Caco-2 (cell line): ENCODE data around the gene ZBTB39. TPM values are rescaled to one million over a fixed set of nuclear protein-coding genes. Genes with fewer than 3 reads are reported as not detected.

Source experiments
- BruUV-seq: library from RNA; stranded (reverse); fragments of 400-500 nt; replicated peaks from 2 replicates; lab custom pipeline; 2021; lab: Mats Ljungman, UMichigan
- CTCF ChIA-PET: fragments of 300-600 bp; sonication (Branson Sonifier 250); formaldehyde crosslinking; loops from one replicate; lab custom pipeline; 2022; ENCODE audit warnings: antibody characterized with exemption; lab: Charles Lee
- POLR2A ChIA-PET: fragments of 300-600 bp; sonication (Branson Sonifier 250); formaldehyde crosslinking; loops from one replicate; lab custom pipeline; 2022; ENCODE audit warnings: antibody characterized with exemption; lab: Charles Lee
- DNase-seq, 2 experiments: peaks; one replicate each; pipeline versions ENCODE4 v3.0.0 to v3.0.0-alpha.2; 2020 to 2022
- H3K27me3 ChIP-seq: replicated peaks from 2 replicates; pipeline ENCODE4 v1.6.0; 2011; ENCODE audit warnings: low read length; ENCODE audit not compliant: control insufficient read depth, insufficient read depth
- H3K36me3 ChIP-seq: 2 replicates; pipeline ENCODE4 v1.5.1; 2011; ENCODE audit warnings: low read length; ENCODE audit not compliant: control insufficient read depth, insufficient read depth
- H3K4me1 ChIP-seq: fragments of 250-450 bp; sonication (Bioruptor Pico); 2 replicates; pipeline ENCODE4 v1.5.1; 2020; ENCODE audit warnings: mild to moderate bottlenecking
- H3K4me3 ChIP-seq: 2 replicates; pipeline ENCODE4 v1.5.1; 2011; ENCODE audit warnings: low read depth, mild to moderate bottlenecking, control low read depth, low read length
- H3K9me3 ChIP-seq: fragments of 250-450 bp; sonication (Bioruptor Pico); 2 replicates; pipeline ENCODE4 v1.5.1; 2020; ENCODE audit warnings: mild to moderate bottlenecking, moderate library complexity
- H3K27ac Mint-ChIP-seq: one replicate; pipeline ENCODE4 v1.8.0; 2022; ENCODE audit warnings: mixed read lengths; ENCODE audit not compliant: unreplicated experiment
- H3K27me3 Mint-ChIP-seq: one replicate; pipeline ENCODE4 v1.8.0; 2022; ENCODE audit warnings: mixed read lengths; ENCODE audit not compliant: insufficient read depth, unreplicated experiment
- H3K36me3 Mint-ChIP-seq: one replicate; pipeline ENCODE4 v1.8.0; 2022; ENCODE audit warnings: mild to moderate bottlenecking, mixed read lengths; ENCODE audit not compliant: insufficient read depth, unreplicated experiment
- H3K4me1 Mint-ChIP-seq: one replicate; pipeline ENCODE4 v1.8.0; 2022; ENCODE audit warnings: low read depth, mixed read lengths; ENCODE audit not compliant: unreplicated experiment
- H3K4me3 Mint-ChIP-seq: one replicate; pipeline ENCODE4 v1.8.0; 2022; ENCODE audit warnings: mild to moderate bottlenecking, moderate library complexity, mixed read lengths; ENCODE audit not compliant: unreplicated experiment
- H3K9me3 Mint-ChIP-seq: one replicate; pipeline ENCODE4 v1.8.0; 2022; ENCODE audit warnings: mixed read lengths; ENCODE audit not compliant: unreplicated experiment
- CTCF ChIP-seq, 2 experiments: fragments of 200-600 bp in 1 of 2; IDR thresholded peaks; 1 replicate in 1 of 2; 2 replicates in 1 of 2; pipeline versions ENCODE4 v1.5.1 to v1.8.0; 2011 to 2022; ENCODE audit warnings: antibody characterized with exemption in 1 of 2, control low read depth in 1 of 2, inconsistent platforms in 1 of 2, low read depth in 1 of 2, low read length in 1 of 2, mild to moderate bottlenecking in 1 of 2, moderate library complexity in 1 of 2; ENCODE audit not compliant: insufficient read depth in 1 of 2, severe bottlenecking in 1 of 2, unreplicated experiment in 1 of 2
- intact Hi-C: fragments of 100-400 bp; cut with micrococcal nuclease; formaldehyde crosslinking; loops from one replicate; pipeline ENCODE4 v1.10.0; 2022; ENCODE audit not compliant: unreplicated experiment
- total RNA-seq: library from RNA; stranded (reverse); gene quantifications from 2 replicates; pipeline ENCODE4 v1.2.3, GENCODE V29; 2022

The ZBTB39 gene
- total RNA-seq, 1 experiment from 2014 or later = 12.8 TPM

- H3K27me3 Mint-ChIP-seq = no peaks in the 10 kb centered on the region
- ChIA-PET CTCF (interaction anchor here (0.6 to 1.6 kb wide), 3 partner anchors 12 to 77 kb away, joined by 3 to 8 read pairs (median 4); no protein-coding TSS in a partner anchor), POLR2A (no interaction called here)
- no peaks in the 10 kb centered on the region for H3K27me3 ChIP-seq
- no peak overlapping the region for H3K27ac Mint-ChIP-seq
- TF ChIP-seq CTCF (IDR thresholded peaks at IDR 0.05; ENCODE audit: insufficient read depth in 1 of 2, low read depth in 1 of 2, low read length in 1 of 2, severe bottlenecking in 1 of 2, unreplicated experiment in 1 of 2) = no peak
- DNase-seq = no peak
- peaks cover 28% of the 10 kb centered on the region for H3K4me1 Mint-ChIP-seq
- no peak overlapping the region for H3K4me3 ChIP-seq
- peaks cover 5% of the 10 kb centered on the region; the same call in 1 of the 2 replicates for H3K36me3 ChIP-seq
- intact Hi-C loops = no loop called here
- no TSS peak for BruUV-seq
- no peak overlapping the region for H3K4me3 Mint-ChIP-seq
- H3K36me3 Mint-ChIP-seq = no peaks in the 10 kb centered on the region
- H3K4me1 ChIP-seq = peaks cover 22% of the 10 kb centered on the region
- no peaks in the 10 kb centered on the region for H3K9me3 Mint-ChIP-seq
- no peaks in the 10 kb centered on the region for H3K9me3 ChIP-seq
Measured at GRCh38 chr12:57051011-57051410, 44.7 kb upstream of the ZBTB39 start.

GRCh38 chr12:57049890-57050289, 43.5 kb upstream of the ZBTB39 start, which contains the start of gene MYO1A:
TSS of gene MYO1A (minus strand) at chr12:57050129. CDS start at chr12:57048323, 1,806 bp downstream.
- Mint-ChIP-seq H3K9me3 (no peaks in the 10 kb centered on the region), H3K27ac (peak within 1 kb of the TSS; percentile 27), H3K4me3 (peak within 1 kb of the TSS; percentile 57), H3K27me3 (no peaks in the 10 kb centered on the region), H3K36me3 (no peaks in the 10 kb centered on the region), H3K4me1 (peaks cover 28% of the 10 kb centered on the region)
- peaks cover 22% of the 10 kb centered on the region for H3K4me1 ChIP-seq
- BruUV-seq = no TSS peak
- peaks cover 5% of the 10 kb centered on the region; the same call in 1 of the 2 replicates for H3K36me3 ChIP-seq
- TF ChIP-seq CTCF (IDR thresholded peaks at IDR 0.05; ENCODE audit: insufficient read depth in 1 of 2, low read depth in 1 of 2, low read length in 1 of 2, severe bottlenecking in 1 of 2, unreplicated experiment in 1 of 2) = no peak
- peak within 1 kb of the TSS; percentile 25 for H3K4me3 ChIP-seq
- H3K9me3 ChIP-seq = no peaks in the 10 kb centered on the region
- no peaks in the 10 kb centered on the region for H3K27me3 ChIP-seq
- POLR2A ChIA-PET = interaction anchor here (0.8 kb wide), 1 partner anchor 32 kb away, joined by 12 read pairs; no protein-coding TSS in a partner anchor
- peak; percentile 49 to 57 for DNase-seq
- CTCF ChIA-PET = interaction anchor here (0.6 to 1.7 kb wide), 4 partner anchors 19 to 48 kb away, joined by 3 to 8 read pairs (median 4); no protein-coding TSS in a partner anchor
- intact Hi-C loops = no loop called here

GRCh38 chr12:57049119-57049446, 42.7 kb upstream of the ZBTB39 start:
- Mint-ChIP-seq H3K4me3 (peak overlapping the region; percentile 57), H3K36me3 (no peaks in the 10 kb centered on the region), H3K4me1 (peaks cover 28% of the 10 kb centered on the region), H3K27ac (peak overlapping the region; percentile 27), H3K9me3 (no peaks in the 10 kb centered on the region), H3K27me3 (no peaks in the 10 kb centered on the region)
- Histone ChIP-seq H3K9me3 (no peaks in the 10 kb centered on the region), H3K27me3 (no peaks in the 10 kb centered on the region), H3K36me3 (peaks cover 5% of the 10 kb centered on the region; the same call in 1 of the 2 replicates), H3K4me3 (peak overlapping the region; percentile 25), H3K4me1 (peaks cover 22% of the 10 kb centered on the region)
- TF ChIP-seq CTCF (IDR thresholded peaks at IDR 0.05; ENCODE audit: insufficient read depth in 1 of 2, low read depth in 1 of 2, low read length in 1 of 2, severe bottlenecking in 1 of 2, unreplicated experiment in 1 of 2) = no peak
- DNase-seq = no peak
- ChIA-PET CTCF (interaction anchor here (0.6 to 1.7 kb wide), 2 partner anchors 18 to 54 kb away, joined by 3 to 5 read pairs; no protein-coding TSS in a partner anchor), POLR2A (no interaction called here)
- intact Hi-C loops = no loop called here
- BruUV-seq = TSS peak; percentile 17
